Sigmoid colon (tissue), 4 donors: ENCODE measurements around the gene EMID1.

Source experiments
- POLR2A ChIP-seq, 2 donors: fragments of 450-650 bp; IDR thresholded peaks; one replicate each; pipeline ENCODE4 v1.6.1; 2016; ENCODE audit warnings: antibody characterized with exemption in 2 of 2, mild to moderate bottlenecking in 2 of 2, moderate library complexity in 2 of 2
- POLR2AphosphoS5 ChIP-seq, 4 donors: sonication (generic); formaldehyde crosslinking; IDR thresholded peaks; one replicate each; pipeline ENCODE4 v1.6.1; 2017; ENCODE audit warnings: antibody characterized with exemption in 4 of 4
- TF ChIP-seq, protein P1 (sequence below), 4 experiments: fragments of 450-650 bp in 3 of 4; fragments of 200-600 bp in 1 of 4; IDR thresholded peaks; one replicate each; pipeline ENCODE4 v1.5.1; 2016 to 2019; ENCODE audit warnings: antibody characterized with exemption in 4 of 4, mild to moderate bottlenecking in 3 of 4, moderate library complexity in 2 of 4

DNA sequence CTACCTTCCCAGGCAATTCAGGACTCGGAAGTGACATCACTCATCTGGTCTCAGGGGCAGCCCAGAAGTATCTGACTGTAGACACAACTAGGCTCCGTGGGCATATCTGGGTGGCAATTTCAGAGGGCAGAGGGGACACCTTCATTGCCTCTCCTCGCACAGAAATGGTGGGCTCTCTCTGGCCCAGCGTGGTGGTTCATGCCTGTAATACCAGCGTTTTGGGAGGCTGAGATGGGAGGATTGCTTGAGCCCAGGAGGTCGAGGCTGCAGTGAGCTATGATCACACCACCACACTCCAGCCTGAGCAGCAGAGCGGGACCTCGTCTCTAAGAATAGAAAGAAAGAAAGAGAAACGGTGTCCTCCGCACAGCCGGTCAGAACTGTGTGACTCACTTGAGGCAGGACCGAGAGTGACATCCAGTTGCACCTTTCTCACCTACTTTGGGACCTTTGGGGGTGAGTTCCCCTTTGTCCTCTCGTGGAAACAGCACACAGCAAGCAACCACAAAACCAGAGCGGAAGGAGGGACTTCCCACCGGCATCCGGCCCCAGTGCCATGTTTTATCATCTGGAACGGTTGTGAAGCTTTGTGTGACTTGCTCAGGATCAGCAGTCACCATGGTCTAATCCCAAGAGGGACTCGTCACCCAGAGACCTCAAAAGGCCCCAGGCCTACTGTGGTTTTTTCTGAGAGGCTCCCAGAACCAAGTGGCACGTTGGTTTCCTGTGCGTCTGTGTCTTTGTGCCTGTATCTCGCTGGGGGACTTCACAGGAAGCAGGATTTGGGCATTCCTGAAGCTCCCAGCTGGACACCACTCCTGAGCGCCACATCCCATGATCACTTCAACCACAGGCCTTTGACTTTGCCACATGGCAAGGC, 38.4 kb upstream of the EMID1 start:
- no peak for TF ChIP-seq POLR2AphosphoS5 (IDR thresholded peaks at IDR 0.05)
- TF ChIP-seq, protein P1, sequence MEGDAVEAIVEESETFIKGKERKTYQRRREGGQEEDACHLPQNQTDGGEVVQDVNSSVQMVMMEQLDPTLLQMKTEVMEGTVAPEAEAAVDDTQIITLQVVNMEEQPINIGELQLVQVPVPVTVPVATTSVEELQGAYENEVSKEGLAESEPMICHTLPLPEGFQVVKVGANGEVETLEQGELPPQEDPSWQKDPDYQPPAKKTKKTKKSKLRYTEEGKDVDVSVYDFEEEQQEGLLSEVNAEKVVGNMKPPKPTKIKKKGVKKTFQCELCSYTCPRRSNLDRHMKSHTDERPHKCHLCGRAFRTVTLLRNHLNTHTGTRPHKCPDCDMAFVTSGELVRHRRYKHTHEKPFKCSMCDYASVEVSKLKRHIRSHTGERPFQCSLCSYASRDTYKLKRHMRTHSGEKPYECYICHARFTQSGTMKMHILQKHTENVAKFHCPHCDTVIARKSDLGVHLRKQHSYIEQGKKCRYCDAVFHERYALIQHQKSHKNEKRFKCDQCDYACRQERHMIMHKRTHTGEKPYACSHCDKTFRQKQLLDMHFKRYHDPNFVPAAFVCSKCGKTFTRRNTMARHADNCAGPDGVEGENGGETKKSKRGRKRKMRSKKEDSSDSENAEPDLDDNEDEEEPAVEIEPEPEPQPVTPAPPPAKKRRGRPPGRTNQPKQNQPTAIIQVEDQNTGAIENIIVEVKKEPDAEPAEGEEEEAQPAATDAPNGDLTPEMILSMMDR (IDR thresholded peaks at IDR 0.05) = no peak
- TF ChIP-seq POLR2A (IDR thresholded peaks at IDR 0.05) = no peak
